Stomach (tissue), 9 donors: Measurements from ENCODE around the gene ZNF808. TPM values are rescaled to one million over a fixed set of nuclear protein-coding genes. Genes with fewer than 3 reads are reported as not detected.
A peak's percentile ranks its signal among the peaks of the same experiment; 100 is the strongest.
"Not testable (repeated sequence)": the region's sequence is repeated elsewhere in the genome, so short reads cannot be mapped to it uniquely, and the experiment has no call there.

ENCODE experiments used
- DNase-seq, 2 donors: peaks; one replicate each; pipeline versions ENCODE4 v3.0.0 to v3.0.0-alpha.2; 2013 to 2019
- H3K27ac ChIP-seq, 5 donors: fragments of 200-600 bp in 4 of 5; sonication (generic) in 4 of 5; one replicate each; pipeline ENCODE4 v1.5.1; 2013 to 2019; ENCODE audit warnings: mild to moderate bottlenecking in 1 of 5, moderate library complexity in 1 of 5
- H3K27me3 ChIP-seq, 3 donors: fragments of 200-600 bp; sonication (generic); one replicate each; pipeline ENCODE4 v1.5.1; 2017 to 2019; ENCODE audit warnings: mixed run types in 1 of 3
- H3K36me3 ChIP-seq, 4 donors: fragments of 200-600 bp; sonication (generic); 1 replicate in 3 of 4; 2 replicates in 1 of 4; pipeline ENCODE4 v1.5.1; 2016 to 2019
- H3K4me1 ChIP-seq, 4 donors: fragments of 200-600 bp; sonication (generic); one replicate each; pipeline ENCODE4 v1.5.1; 2016 to 2019
- H3K4me3 ChIP-seq, 4 donors: fragments of 200-600 bp; sonication (generic) in 3 of 4; one replicate each; pipeline ENCODE4 v1.5.1; 2016 to 2019; ENCODE audit warnings: mild to moderate bottlenecking in 1 of 4
- H3K9me3 ChIP-seq, 4 donors: fragments of 200-600 bp; sonication (generic); one replicate each; pipeline ENCODE4 v1.5.1; 2016 to 2019
- EP300 ChIP-seq: sonication (generic); formaldehyde crosslinking; IDR thresholded peaks from one replicate; pipeline ENCODE4 v1.6.1; 2017; ENCODE audit warnings: antibody characterized with exemption
- POLR2A ChIP-seq, 4 donors: fragments of 450-650 bp; IDR thresholded peaks; one replicate each; pipeline ENCODE4 v1.6.1; 2016; ENCODE audit warnings: antibody characterized with exemption in 4 of 4, control low read depth in 2 of 4, mild to moderate bottlenecking in 1 of 4, moderate library complexity in 1 of 4
- POLR2AphosphoS5 ChIP-seq, 3 donors: sonication (generic); formaldehyde crosslinking; IDR thresholded peaks; one replicate each; pipeline ENCODE4 v1.6.1; 2016; ENCODE audit warnings: antibody characterized with exemption in 3 of 3
- WGBS, 5 donors: extraction: QIAGEN DNeasy Blood & Tissue Kit in 3 of 5; methylation state at CpG; one replicate each; pipeline versions ENCODE4 v1.1.5 to v1.1.7; 2013 to 2018; 5-methylcytosine and 5-hydroxymethylcytosine counted together
- intact Hi-C: fragments of 100-400 bp; cut with DNase I; formaldehyde crosslinking; loops from one replicate; pipeline ENCODE4 v1.15.1; 2023; ENCODE audit warnings: low total_unique reads
- polyA plus RNA-seq, 3 donors: library from polyadenylated mRNA; stranded (reverse); fragments of 200-250 nt; gene quantifications; one replicate each; pipeline ENCODE4 v1.2.3, GENCODE V29; 2013
- total RNA-seq, 5 donors: library from RNA; depleted of rRNA; stranded (reverse); fragments of >200 nt; gene quantifications; one replicate each; pipeline versions ENCODE4 v1.1.0 to v1.2.3, GENCODE V29; 2014 to 2016
- TF ChIP-seq, protein P1 (sequence below), 7 experiments: fragments of 450-650 bp in 4 of 7; fragments of 200-600 bp in 3 of 7; sonication (generic) in 3 of 7; IDR thresholded peaks; one replicate each; pipeline ENCODE4 v1.5.1; 2016 to 2019; ENCODE audit warnings: antibody characterized with exemption in 7 of 7, control low read depth in 2 of 7, mild to moderate bottlenecking in 1 of 7
- donor health status: healthy with polysubstance abuse.
- donor health status: Bipolar disorder and iron deficiency.
- donor health status: healthy.

Gene ZNF808
- total and polyA plus RNA-seq, 8 donors: 0.92 to 41.5 (median 11.8) TPM

DNA sequence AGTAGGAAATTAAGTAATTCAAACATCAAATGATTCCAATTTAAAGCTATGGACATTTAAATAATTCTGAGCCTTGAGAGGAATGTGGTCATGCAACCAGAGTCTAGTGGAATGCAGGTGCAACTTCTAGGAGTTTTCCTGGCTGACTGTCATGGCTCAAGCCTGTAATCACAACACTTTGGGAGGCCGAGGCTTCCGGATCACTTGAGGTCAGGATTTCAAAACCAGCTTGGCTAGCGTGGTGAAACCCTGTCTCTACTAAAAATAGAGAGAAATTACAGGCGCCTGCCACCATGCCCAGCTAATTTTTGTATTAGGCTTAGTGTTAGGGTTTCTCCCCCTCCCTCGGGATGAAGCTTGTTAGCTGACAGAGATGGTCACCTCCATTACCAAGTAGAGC is 6.4 kb downstream of the ZNF808 start:
- TF ChIP-seq, protein P1, sequence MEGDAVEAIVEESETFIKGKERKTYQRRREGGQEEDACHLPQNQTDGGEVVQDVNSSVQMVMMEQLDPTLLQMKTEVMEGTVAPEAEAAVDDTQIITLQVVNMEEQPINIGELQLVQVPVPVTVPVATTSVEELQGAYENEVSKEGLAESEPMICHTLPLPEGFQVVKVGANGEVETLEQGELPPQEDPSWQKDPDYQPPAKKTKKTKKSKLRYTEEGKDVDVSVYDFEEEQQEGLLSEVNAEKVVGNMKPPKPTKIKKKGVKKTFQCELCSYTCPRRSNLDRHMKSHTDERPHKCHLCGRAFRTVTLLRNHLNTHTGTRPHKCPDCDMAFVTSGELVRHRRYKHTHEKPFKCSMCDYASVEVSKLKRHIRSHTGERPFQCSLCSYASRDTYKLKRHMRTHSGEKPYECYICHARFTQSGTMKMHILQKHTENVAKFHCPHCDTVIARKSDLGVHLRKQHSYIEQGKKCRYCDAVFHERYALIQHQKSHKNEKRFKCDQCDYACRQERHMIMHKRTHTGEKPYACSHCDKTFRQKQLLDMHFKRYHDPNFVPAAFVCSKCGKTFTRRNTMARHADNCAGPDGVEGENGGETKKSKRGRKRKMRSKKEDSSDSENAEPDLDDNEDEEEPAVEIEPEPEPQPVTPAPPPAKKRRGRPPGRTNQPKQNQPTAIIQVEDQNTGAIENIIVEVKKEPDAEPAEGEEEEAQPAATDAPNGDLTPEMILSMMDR (IDR thresholded peaks at IDR 0.05): no peak
- TF ChIP-seq POLR2A (IDR thresholded peaks at IDR 0.05) (no peak), POLR2AphosphoS5 (IDR thresholded peaks at IDR 0.05) (no peak), EP300 (no peak)
- peaks cover 5 to 17% (median 16%) of the 10 kb centered on the region in 4 donors for H3K36me3 ChIP-seq
- intact Hi-C loops: no loop called here
- H3K4me3 ChIP-seq: no peak overlapping the region
- no peak overlapping the region for H3K27ac ChIP-seq
- H3K27me3 ChIP-seq: no peaks in the 10 kb centered on the region
- 80 to 86% (median 84%) methylated on average over 5 of the region's 5 CpGs for WGBS, 5 donors
- H3K9me3 ChIP-seq: peaks cover 0 to 26% (median 0%) of the 10 kb centered on the region in 4 donors
- H3K4me1 ChIP-seq: peaks cover 0 to 30% (median 9%) of the 10 kb centered on the region in 4 donors
- peak in 1 of 2 donors; percentile 17 for DNase-seq

DNA sequence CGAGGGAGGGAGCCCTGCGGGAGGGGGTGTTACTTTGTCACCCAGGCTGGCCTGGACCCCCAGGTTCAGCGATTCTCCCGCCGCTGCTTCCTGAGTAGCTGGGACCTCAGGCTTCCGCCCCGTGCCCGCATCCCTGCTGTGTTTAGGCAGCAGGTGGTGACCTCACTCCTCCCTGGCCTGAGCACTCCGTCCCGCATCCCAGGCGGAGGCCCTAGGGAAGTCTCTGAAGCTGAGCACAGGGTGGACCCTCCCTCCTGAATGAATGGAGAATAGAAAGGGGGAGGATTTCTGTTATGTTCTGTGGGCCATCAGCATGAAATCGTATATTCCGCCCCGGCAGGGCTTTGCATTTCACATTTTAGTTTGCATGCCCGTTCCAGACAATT is 7.9 kb downstream of the ZNF808 start:
- H3K27me3 ChIP-seq, intact Hi-C loops, DNase-seq: not testable (repeated sequence)
- Histone ChIP-seq H3K36me3 (peaks cover 5 to 24% (median 22%) of the 10 kb centered on the region in 4 donors), H3K9me3 (peaks cover 0 to 34% (median 4%) of the 10 kb centered on the region in 4 donors), H3K4me3 (peak overlapping the region; percentile 49 to 61 (median 54)), H3K4me1 (peaks cover 0 to 25% (median 7%) of the 10 kb centered on the region in 4 donors), H3K27ac (peak overlapping the region in 4 of 5 donors; percentile 71 to 82 (median 80))
- 7 to 24% (median 14%) methylated on average over 14 to 15 of the region's 15 CpGs for WGBS, 5 donors

DNA sequence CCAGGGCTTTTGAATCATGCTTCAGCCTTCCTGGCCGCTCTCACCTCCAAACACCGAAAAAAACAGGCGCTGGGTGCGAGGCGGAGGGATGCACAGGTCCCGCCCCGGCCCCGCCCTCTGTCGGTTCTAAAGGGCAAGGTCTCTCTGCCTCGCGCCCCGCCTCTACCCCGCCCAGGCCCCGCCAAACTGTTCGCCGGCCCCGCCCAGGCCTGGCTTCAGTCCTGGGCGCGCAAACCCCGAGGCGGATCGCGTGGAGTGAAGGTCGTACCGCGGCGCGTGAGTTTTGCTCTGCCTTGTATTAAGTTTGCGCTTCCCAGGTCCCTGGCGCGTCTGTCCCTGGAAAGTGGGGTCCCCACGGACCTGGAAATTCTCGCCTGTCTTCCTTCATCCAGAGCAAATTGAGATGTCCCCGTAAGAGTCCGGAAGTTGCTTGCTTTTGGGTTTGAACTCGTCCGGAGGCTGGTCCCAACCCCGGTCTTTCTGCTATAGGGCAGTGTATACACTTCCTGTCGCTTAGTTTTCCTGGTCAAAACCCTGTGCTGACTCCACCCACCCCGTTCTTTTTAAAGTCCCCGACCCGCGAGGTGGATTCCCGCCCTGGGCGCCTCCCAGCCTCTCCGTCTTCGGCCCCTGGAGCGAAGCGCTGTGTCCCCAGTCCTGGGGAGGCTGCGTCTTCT is 8.4 kb downstream of the ZNF808 start:
- Histone ChIP-seq H3K9me3 (peaks cover 0 to 39% (median 5%) of the 10 kb centered on the region in 4 donors), H3K4me3 (peak overlapping the region; percentile 49 to 61 (median 54)), H3K27ac (peak overlapping the region; percentile 34 to 82 (median 79)), H3K27me3 (no peaks in the 10 kb centered on the region), H3K4me1 (peaks cover 0 to 25% (median 6%) of the 10 kb centered on the region in 4 donors), H3K36me3 (peaks cover 5 to 26% (median 24%) of the 10 kb centered on the region in 4 donors)
- TF ChIP-seq POLR2A (IDR thresholded peaks at IDR 0.05): no peak
- TF ChIP-seq, protein P1 (IDR thresholded peaks at IDR 0.05): peak in 2 of 7 experiments; percentile 25 to 35
- 3 to 15% (median 8%) methylated on average over 20 to 50 of the region's 50 CpGs for WGBS, 5 donors
- intact Hi-C loops: no loop called here
- DNase-seq: peak; percentile 74 to 96

DNA sequence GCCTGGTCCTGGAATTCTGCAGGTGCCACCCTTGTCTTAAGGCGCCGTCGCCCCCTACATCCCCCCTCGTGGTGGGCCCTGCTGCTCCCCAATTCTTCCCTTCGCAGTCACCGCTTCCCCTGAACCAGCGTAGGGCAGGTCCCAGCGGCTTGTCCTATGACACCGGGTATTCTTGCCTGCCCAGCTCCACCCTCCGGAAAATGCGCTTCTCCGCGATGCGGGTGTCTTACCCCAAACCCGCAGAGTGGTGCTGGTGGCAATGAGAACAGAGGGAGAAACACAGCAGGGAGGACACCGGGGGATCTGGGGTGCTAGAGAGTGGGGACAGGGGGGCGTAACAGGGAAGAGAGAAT is 9.0 kb downstream of the ZNF808 start:
- TF ChIP-seq, protein P1 (IDR thresholded peaks at IDR 0.05): no peak
- TF ChIP-seq EP300 (no peak), POLR2A (IDR thresholded peaks at IDR 0.05) (no peak), POLR2AphosphoS5 (IDR thresholded peaks at IDR 0.05) (no peak)
- Histone ChIP-seq H3K36me3 (peaks cover 5 to 29% (median 25%) of the 10 kb centered on the region in 4 donors), H3K27me3 (no peaks in the 10 kb centered on the region), H3K4me3 (peak overlapping the region; percentile 49 to 61 (median 54)), H3K4me1 (peaks cover 0 to 25% (median 5%) of the 10 kb centered on the region in 4 donors), H3K9me3 (peaks cover 0 to 44% (median 5%) of the 10 kb centered on the region in 4 donors), H3K27ac (peak overlapping the region; percentile 34 to 82 (median 79))
- intact Hi-C loops: no loop called here
- DNase-seq: no peak
- 12 to 24% (median 14%) methylated on average over 16 to 17 of the region's 17 CpGs for WGBS, 5 donors

DNA sequence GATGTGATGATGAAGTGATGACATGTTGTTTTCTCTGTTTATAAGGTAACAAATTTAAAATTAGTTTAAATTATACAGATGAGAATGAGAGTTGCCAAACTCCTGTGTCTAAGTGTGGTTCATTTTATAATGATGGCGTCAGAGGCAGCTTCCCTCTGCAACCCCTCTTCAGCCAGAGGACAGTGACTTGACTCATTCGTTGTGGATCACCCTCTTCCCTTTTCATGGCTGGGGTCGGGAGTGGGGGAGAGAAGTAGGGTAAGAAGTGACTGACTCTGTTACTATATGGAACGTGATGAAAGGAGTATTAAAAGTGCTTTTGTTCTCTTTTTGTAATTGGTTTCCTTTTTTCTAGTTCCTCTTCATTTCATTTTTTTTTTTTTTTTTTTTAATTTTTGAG is 11.3 kb downstream of the ZNF808 start:
- WGBS, 5 donors: 65 to 82% (median 74%) methylated on average over 4 of the region's 4 CpGs
- Histone ChIP-seq H3K4me1 (peaks cover 0 to 25% (median 5%) of the 10 kb centered on the region in 4 donors), H3K36me3 (peaks cover 3 to 33% (median 30%) of the 10 kb centered on the region in 4 donors), H3K9me3 (peaks cover 0 to 59% (median 15%) of the 10 kb centered on the region in 4 donors)
- intact Hi-C loops, H3K27me3 ChIP-seq, H3K4me3 ChIP-seq, DNase-seq, H3K27ac ChIP-seq: not testable (repeated sequence)

DNA sequence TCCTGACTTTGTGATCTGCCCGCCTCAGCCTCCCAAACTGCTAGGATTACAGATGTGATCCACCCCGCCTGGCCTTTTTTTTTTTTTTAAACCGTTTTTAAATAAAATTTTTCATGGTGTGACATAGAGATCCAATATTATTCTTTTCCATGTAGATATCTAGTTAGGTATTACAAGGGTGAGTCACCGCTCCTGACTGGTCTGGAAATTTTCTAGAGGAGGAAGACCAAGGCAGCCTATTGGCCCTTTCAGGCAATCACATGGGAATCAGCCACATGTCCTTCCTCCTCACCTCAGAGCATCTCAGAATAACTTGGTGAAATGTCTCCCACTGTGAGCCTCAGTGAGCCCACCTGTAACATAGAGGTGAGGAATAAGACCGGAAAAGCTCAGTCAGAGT is 13.7 kb downstream of the ZNF808 start:
- H3K27me3 ChIP-seq, H3K4me1 ChIP-seq, H3K4me3 ChIP-seq, intact Hi-C loops, H3K27ac ChIP-seq, DNase-seq: not testable (repeated sequence)
- H3K9me3 ChIP-seq: peaks cover 0 to 61% (median 23%) of the 10 kb centered on the region in 4 donors
- peaks cover 24 to 52% (median 47%) of the 10 kb centered on the region in 4 donors for H3K36me3 ChIP-seq
- 92 to 95% (median 95%) methylated on average over 5 of the region's 5 CpGs for WGBS, 5 donors
